ENCODE measurements around the gene UBXN7.

- no peak for TF ChIP-seq CTCF (IDR thresholded peaks at IDR 0.05 in 4 of 5, conservative IDR thresholded peaks at IDR 0.05 in 1 of 5)
- no peak for TF ChIP-seq POLR2A (IDR thresholded peaks at IDR 0.05)
Measured at GRCh38 chr3:196378146-196378841, 53.9 kb downstream of the UBXN7 start.

All from gastrocnemius medialis (tissue), 4 donors.